Muscle of back (tissue), 13 donors: Measurements from ENCODE around the gene FADS6. TPM values are rescaled to one million over a fixed set of nuclear protein-coding genes. Genes with fewer than 3 reads are reported as not detected.
A peak's percentile ranks its signal among the peaks of the same experiment; 100 is the strongest.

Experiments
- DNase-seq, 3 donors: peaks; one replicate each; pipeline versions ENCODE4 v3.0.0 to v3.0.0-alpha.2; 2013
- long read RNA-seq, 9 donors: transcript quantifications; one replicate each; lab custom pipeline, GENCODE V29; 2026
- polyA plus RNA-seq, 10 donors: library from polyadenylated mRNA; unstranded; fragments of 120-200 nt; gene quantifications; one replicate each; pipeline ENCODE4 v1.2.1, GENCODE V29; 2013; ENCODE audit not compliant: insufficient read length in 10 of 10

The FADS6 gene
- polyA plus RNA-seq, result under 1 TPM in 2 of 10 donors, not detected in 8; 0.24 to 0.84 TPM
- long read RNA-seq, donor 1, result 0 reads
- long read RNA-seq, donor 2, result 0 reads
- long read RNA-seq, donor 3, result 0 reads
- long read RNA-seq, donor 4, result 0 reads
- long read RNA-seq, donor 5, result 0 reads
- long read RNA-seq, donor 6, result 0 reads
- long read RNA-seq, donor 7, result 0 reads
- long read RNA-seq, donor 8, result 0 reads
- long read RNA-seq, donor 9, result 0 reads

GRCh38 chr17:74892974-74893911, at the start of gene FADS6:
TSS of gene FADS6 (minus strand) at chr17:74893633. CDS start at chr17:74893595, 38 bp downstream.
- DNase-seq, result no peak

- DNase-seq, result no peak
Measured at GRCh38 chr17:74941128-74941725, 47.8 kb upstream of the FADS6 start.

GRCh38 chr17:74939534-74939933, 46.1 kb upstream of the FADS6 start:
- no peak for DNase-seq

GRCh38 chr17:74938194-74938950, 44.9 kb upstream of the FADS6 start:
- DNase-seq, result no peak

- no peak for DNase-seq
Measured at GRCh38 chr17:74937064-74938051, 43.9 kb upstream of the FADS6 start.

GRCh38 chr17:74936470-74936799, 43.0 kb upstream of the FADS6 start:
- DNase-seq, result no peak

GRCh38 chr17:74935585-74936469, 42.4 kb upstream of the FADS6 start, which contains the start of gene OTOP3:
TSS of gene OTOP3 (plus strand) at chr17:74935898. CDS start at chr17:74935922, 24 bp downstream.
- no peak for DNase-seq

- no peak for DNase-seq
Measured at GRCh38 chr17:74935048-74935447, 41.6 kb upstream of the FADS6 start.

GRCh38 chr17:74930535-74931036, 37.2 kb upstream of the FADS6 start:
- no peak for DNase-seq

GRCh38 chr17:74928786-74929185, 35.4 kb upstream of the FADS6 start:
- no peak for DNase-seq

GRCh38 chr17:74925242-74925641, 31.8 kb upstream of the FADS6 start:
- no peak for DNase-seq

GRCh38 chr17:74924250-74924948, 31.0 kb upstream of the FADS6 start, which contains the start of gene OTOP2:
TSS of gene OTOP2 (plus strand) at chr17:74924273. CDS start at chr17:74924633, 360 bp downstream.
- DNase-seq, result peak in 1 of 3 donors; percentile 26

- DNase-seq, result peak; percentile 11 to 60 (median 59)
Measured at GRCh38 chr17:74923538-74924249, 30.3 kb upstream of the FADS6 start.

- DNase-seq, result no peak
Measured at GRCh38 chr17:74922694-74923537, 29.5 kb upstream of the FADS6 start, which contains the start of gene USH1G. TSS of gene USH1G (minus strand) at chr17:74923255. CDS start at chr17:74923073, 182 bp downstream.

GRCh38 chr17:74922172-74922571, 28.7 kb upstream of the FADS6 start:
- DNase-seq, result no peak

- DNase-seq, result no peak
Measured at GRCh38 chr17:74921769-74922168, 28.3 kb upstream of the FADS6 start.
